Left cardiac atrium (tissue), 4 donors: Measurements from ENCODE around the gene TM7SF2. TPM values are rescaled to one million over a fixed set of nuclear protein-coding genes. Genes with fewer than 3 reads are reported as not detected.

Experiments
- ATAC-seq, 2 donors: fragments of 200-7000 bp; cut with Tn5 transposase; one replicate each; pipeline ENCODE4 v1.9.1; 2020; ENCODE audit warnings: mild to moderate bottlenecking in 2 of 2, moderate library complexity in 2 of 2
- DNase-seq: peaks from one replicate; pipeline ENCODE4 v3.0.0-alpha.2; 2020
- intact Hi-C, 2 donors: fragments of 100-400 bp; cut with DNase I; formaldehyde crosslinking; loops; one replicate each; pipeline versions ENCODE4 v1.14.1 to v1.15.1; 2022 to 2023
- total RNA-seq, 2 donors: library from RNA; stranded (reverse); fragmentation: NEBNext Ultra II Directional; extraction: Animal tissue kit (Norgen Biotek cat#: 25700); gene quantifications; one replicate each; pipeline ENCODE4 v1.2.1, GENCODE V29; 2021
- donor health status: DM: no; HTN: yes; CAD: no.
- donor health status: DM: no; HTN: yes; CAD: no; lungs with severe emphysema.
- donor health status: DM: yes; HTN: yes; CAD: no.
- donor health status: Dilated cardiomyopathy.

Gene TM7SF2
- total RNA-seq, 2 donors from 2014 or later, result 50.0 to 53.2 TPM

- ATAC-seq, result no peak
- no peak for DNase-seq
Measured at GRCh38 chr11:65087216-65087615, 24.5 kb upstream of the TM7SF2 start.

DNA sequence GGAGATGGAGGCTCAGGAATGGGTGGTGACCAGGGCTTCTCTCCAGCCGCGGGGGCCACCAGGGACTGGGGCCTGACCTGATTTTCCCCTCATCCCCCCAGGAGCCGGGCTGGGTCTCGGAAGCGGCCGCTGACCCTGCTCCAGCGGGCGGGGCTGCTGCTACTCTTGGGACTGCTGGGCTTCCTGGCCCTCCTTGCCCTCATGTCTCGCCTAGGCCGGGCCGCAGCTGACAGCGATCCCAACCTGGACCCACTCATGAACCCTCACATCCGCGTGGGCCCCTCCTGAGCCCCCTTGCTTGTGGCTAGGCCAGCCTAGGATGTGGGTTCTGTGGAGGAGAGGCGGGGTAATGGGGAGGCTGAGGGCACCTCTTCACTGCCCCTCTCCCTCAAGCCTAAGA is 23.8 kb upstream of the TM7SF2 start:
- ATAC-seq (no peak), DNase-seq (no peak)
- intact Hi-C loops, result no loop called here

More at GRCh38 chr11:65087216-65087615, 24.5 kb upstream of the TM7SF2 start:
- intact Hi-C loops, result no loop called here

DNA sequence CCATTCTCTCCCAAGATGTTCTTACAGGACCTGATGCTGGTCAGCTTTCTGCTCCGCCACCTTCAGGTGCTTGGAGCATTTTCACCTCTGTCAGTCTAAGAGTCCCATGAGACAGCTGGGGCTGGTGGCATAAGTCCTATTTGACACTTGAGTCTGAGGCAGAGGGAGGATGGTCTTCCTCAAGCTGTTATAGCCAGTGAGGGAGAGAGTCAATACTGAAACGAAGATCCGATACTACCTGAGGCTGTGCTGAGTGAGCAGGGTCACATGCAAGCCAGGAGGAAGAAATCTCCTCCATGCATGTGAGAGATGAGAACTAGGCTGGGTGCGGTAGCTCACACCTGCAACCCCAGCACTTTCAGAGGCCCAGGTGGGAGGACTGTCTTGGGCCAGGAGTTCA is 22.1 kb upstream of the TM7SF2 start:
- ATAC-seq (no peak), DNase-seq (no peak)
- intact Hi-C loops, result no loop called here

- intact Hi-C loops, result no loop called here
- ATAC-seq (no peak), DNase-seq (no peak)
Measured at GRCh38 chr11:65090628-65091027, 21.0 kb upstream of the TM7SF2 start.

- ATAC-seq, result no peak
- intact Hi-C loops, result no loop called here
- DNase-seq, result no peak
Measured at GRCh38 chr11:65095427-65095826, 16.2 kb upstream of the TM7SF2 start.

DNA sequence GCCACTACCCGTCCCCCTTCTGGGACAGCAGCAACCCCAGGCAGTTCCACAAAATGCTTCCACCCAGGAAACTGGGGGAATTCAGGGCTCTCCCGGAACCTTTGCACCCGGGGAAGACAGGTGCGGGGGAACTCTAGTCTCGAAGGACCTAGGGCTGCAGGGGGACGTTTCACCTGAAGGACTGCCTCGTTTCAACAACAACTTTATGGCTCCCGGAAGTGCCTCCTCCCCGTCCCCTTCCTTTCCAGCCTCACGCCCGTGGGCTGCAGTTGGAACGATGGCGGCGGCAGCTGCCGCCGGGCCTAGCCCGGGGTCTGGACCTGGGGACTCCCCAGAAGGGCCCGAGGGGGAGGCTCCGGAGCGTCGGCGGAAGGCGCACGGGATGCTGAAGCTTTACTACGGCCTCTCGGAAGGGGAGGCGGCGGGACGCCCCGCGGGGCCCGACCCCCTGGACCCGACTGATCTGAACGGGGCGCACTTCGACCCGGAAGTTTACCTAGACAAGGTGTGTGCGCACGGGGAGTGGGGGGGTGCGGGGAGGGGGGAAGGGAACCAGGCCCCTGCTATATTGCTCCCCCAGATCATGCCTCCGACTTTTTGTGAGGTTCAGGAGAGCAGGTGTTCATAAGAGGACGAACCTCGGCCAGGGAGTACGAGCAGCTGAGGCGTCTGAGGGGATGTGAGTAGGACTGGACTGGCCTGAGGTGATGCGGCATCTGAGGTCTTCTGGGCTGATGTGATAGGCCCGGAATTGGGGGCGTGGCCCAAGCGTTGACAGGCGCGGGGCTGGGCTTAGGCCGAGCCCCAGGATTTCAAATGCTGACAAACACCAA is 15.5 kb upstream of the TM7SF2 start, which contains the start of gene VPS51:
Gene VPS51, plus strand, starts transcription at position 241 of the 833 bp plus-strand sequence. Its CDS starts 37 bp downstream, at position 278.
- peak; percentile 91 for DNase-seq
- intact Hi-C loops, result no loop called here
- peak; percentile 97 to 99 for ATAC-seq

- intact Hi-C loops, result no loop called here
- peak in 1 of 2 donors; percentile 5 for ATAC-seq
Measured at GRCh38 chr11:65096926-65097325, 14.7 kb upstream of the TM7SF2 start.

DNA sequence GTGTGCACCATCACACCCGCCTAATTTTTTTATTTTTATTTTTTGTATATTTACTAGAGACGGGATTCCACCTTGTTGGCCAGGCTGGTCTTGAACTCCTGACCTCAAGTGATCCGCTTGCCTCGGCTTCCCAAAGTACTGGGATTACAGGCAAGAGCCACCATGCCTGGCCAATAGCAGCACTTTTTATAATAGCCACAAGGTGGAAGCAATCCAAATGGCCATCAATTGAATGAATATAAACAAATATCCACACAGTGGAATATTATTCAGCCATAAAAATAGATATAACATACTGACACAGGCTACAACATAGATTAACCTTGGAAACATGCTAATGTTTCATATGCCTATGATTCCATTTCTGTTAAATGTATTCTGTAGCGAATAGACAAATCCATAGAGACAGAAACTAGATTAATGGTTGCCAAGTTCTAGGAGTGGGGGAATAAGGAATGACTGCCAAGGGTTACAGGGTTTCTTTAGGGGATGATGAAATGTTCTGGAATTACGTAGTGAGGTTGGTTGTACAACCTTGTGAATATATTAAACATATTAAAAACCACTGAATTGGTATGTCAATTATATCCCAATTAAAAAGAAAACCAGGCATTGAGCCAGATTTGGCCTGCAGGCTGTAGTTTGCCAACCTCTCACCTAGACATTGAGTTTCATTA is 10.9 kb upstream of the TM7SF2 start:
- no peak for ATAC-seq
- no peak for DNase-seq
- intact Hi-C loops, result no loop called here

More at GRCh38 chr11:65096926-65097325, 14.7 kb upstream of the TM7SF2 start:
- DNase-seq, result no peak

GRCh38 chr11:65102142-65103095 is 9.3 kb upstream of the TM7SF2 start:
- no peak for DNase-seq
- intact Hi-C loops, result no loop called here
- peak; percentile 65 to 70 for ATAC-seq

DNA sequence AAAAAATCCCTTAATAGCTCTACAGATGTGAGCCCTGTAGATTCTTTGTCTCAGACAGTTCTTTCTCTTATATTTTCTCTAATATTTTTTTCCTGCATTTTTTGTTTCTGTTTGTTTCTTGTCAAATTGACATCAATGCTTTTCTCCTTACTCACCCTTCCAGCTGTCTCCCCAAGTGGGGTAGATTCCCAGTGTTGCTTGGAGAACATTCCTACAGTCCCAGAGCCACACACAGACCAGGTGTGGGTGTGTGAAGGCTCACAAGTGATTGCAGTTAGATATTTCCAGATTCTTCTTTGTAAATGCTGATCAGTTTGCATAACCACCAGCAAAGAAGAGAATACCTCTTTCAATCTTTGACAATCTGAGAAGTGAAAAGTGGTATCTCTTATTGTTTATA is 8.2 kb upstream of the TM7SF2 start:
- DNase-seq, result no peak
- intact Hi-C loops, result no loop called here
- no peak for ATAC-seq

- DNase-seq, result no peak
- ATAC-seq, result peak in 1 of 2 donors; percentile 51
- intact Hi-C loops, result no loop called here
Measured at GRCh38 chr11:65104628-65105027, 7.0 kb upstream of the TM7SF2 start.

DNA sequence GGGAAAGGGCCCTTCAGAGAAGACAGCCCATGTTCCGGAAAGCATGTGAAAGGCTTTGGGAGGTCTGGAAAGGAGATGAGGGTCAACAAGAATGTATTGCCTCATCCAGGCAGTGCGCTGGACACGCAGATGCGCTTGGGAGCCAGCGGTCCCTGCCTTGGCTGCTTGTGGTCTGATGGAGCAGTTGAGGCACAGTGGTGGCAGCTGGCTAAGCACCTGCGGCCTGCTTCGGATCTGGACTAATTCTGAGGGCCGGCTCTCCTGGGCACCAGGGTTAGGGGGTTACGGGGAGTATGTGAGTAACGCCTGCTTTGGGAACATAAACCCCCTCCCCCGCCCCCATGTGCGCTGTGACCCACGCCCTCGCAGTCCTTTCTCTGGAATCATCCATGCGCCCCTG is 4.6 kb upstream of the TM7SF2 start:
- no peak for DNase-seq
- no peak for ATAC-seq
- intact Hi-C loops, result no loop called here

DNA sequence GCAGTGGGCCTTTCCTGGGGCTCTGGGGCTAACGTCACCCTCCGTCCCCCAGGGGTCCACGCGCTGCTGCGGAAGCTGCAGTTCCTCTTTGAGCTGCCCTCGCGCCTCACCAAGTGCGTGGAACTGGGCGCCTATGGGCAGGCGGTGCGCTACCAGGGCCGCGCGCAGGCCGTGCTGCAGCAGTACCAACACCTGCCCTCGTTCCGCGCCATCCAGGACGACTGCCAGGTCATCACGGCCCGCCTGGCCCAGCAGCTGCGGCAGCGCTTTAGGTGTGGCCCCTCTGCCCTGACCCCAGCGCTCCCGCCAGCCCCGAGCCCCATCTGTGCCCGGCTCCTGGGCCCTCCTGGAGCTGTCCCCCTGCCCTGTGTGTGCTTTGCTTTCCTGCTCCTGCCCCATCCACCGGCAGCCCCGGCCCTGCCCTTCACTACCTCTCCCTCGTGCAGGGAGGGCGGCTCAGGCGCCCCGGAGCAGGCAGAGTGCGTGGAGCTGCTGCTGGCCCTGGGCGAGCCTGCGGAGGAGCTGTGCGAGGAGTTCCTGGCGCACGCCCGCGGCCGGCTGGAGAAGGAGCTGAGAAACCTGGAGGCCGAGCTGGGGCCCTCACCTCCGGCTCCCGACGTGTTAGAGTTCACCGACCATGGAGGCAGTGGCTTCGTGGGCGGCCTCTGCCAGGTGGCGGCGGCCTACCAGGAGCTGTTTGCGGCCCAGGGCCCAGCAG is 3.8 kb upstream of the TM7SF2 start:
- intact Hi-C loops, result no loop called here
- no peak for ATAC-seq
- no peak for DNase-seq

DNA sequence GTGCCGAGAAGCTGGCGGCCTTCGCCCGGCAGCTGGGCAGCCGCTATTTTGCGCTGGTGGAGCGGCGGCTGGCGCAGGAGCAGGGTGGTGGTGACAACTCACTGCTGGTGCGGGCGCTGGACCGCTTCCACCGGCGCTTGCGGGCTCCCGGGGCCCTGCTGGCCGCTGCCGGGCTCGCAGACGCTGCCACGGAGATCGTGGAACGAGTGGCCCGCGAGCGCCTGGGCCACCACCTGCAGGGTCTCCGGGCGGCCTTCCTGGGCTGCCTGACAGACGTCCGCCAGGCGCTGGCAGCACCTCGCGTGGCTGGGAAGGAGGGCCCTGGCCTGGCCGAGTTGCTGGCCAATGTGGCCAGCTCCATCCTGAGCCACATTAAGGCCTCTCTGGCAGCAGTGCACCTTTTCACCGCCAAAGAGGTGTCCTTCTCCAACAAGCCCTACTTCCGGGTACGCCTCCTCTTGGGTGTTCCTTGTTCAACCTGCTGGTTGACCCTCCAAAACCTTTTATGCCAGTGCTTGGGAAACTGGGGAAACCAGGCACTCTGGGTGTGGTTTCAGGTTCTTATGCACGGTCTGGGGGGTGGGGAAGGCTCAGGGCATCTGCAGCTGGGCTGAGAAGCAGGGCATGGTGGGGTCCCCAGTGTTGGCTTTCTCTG is 3.1 kb upstream of the TM7SF2 start:
- ATAC-seq (no peak), DNase-seq (no peak)
- intact Hi-C loops, result no loop called here

GRCh38 chr11:65109231-65110198 is 2.2 kb upstream of the TM7SF2 start:
- intact Hi-C loops, result no loop called here
- no peak for DNase-seq
- ATAC-seq, result no peak

GRCh38 chr11:65110354-65110861 is 1.3 kb upstream of the TM7SF2 start:
- intact Hi-C loops, result no loop called here
- ATAC-seq, result peak; percentile 31 to 41
- peak; percentile 85 for DNase-seq

DNA sequence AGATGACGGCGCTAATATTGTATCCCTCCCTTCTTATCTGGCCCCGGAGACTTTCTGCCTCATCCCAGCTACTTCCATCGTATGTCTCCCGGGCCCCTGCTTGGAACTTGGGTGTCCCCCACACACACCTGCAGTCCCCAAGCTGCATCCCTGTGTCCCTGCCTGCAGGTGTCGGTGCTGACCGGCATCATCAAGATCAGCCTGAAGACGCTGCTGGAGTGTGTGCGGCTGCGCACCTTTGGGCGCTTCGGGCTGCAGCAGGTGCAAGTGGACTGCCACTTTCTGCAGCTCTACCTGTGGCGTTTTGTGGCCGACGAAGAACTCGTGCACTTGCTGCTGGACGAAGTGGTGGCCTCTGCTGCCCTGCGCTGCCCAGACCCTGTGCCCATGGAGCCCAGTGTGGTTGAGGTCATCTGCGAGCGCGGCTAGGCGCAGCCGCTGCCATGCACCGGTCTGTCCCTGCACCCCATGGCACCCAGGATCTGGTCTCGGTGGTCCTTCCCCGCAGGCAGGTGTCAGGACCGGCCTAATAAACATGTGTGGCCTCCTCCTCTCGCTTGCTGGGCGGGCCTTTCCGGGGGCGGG is 421 bp upstream of the TM7SF2 start:
- DNase-seq, result no peak
- ATAC-seq, result no peak
- intact Hi-C loops, result no loop called here
